Astrocyte (in vitro differentiated cells and primary cell): ENCODE results near the gene MCF2L2. TPM values are rescaled to one million over a fixed set of nuclear protein-coding genes. Genes with fewer than 3 reads are reported as not detected.

Experiments
- DNase-seq: peaks from one replicate; pipeline ENCODE4 v3.0.0-alpha.2; 2010; ENCODE audit warnings: low read depth
- FAIRE-seq: peaks from 2 replicates; lab custom pipeline; 2011; peaks lifted over from hg19 to GRCh38; lab: Jason Lieb, UNC
- H2AFZ ChIP-seq: 2 replicates; pipeline ENCODE4 v1.6.0; 2012; ENCODE audit warnings: low read depth, low read length, inconsistent platforms
- H3K27ac ChIP-seq: 2 replicates; pipeline ENCODE4 v1.5.1; 2011; ENCODE audit warnings: low read depth, low read length, inconsistent platforms
- H3K27me3 ChIP-seq: 2 replicates; pipeline ENCODE4 v1.6.0; 2011; ENCODE audit warnings: low read length, inconsistent platforms; ENCODE audit not compliant: insufficient read depth
- H3K36me3 ChIP-seq: 2 replicates; pipeline ENCODE4 v1.5.1; 2011; ENCODE audit warnings: low read length, inconsistent platforms; ENCODE audit not compliant: insufficient read depth
- H3K4me1 ChIP-seq: 2 replicates; pipeline ENCODE4 v1.5.1; 2011; ENCODE audit warnings: low read length, inconsistent platforms; ENCODE audit not compliant: insufficient read depth
- H3K4me2 ChIP-seq: 2 replicates; pipeline ENCODE4 v1.6.0; 2012; ENCODE audit warnings: low read length, inconsistent platforms
- H3K4me3 ChIP-seq: 2 replicates; pipeline ENCODE4 v1.5.1; 2011; ENCODE audit warnings: low read depth, mild to moderate bottlenecking, low read length, inconsistent platforms; ENCODE audit not compliant: insufficient read depth
- H3K79me2 ChIP-seq: 2 replicates; pipeline ENCODE4 v1.6.0; 2012; ENCODE audit warnings: mild to moderate bottlenecking, low read length, inconsistent platforms; ENCODE audit not compliant: insufficient read depth
- H3K9ac ChIP-seq: 2 replicates; pipeline ENCODE4 v1.6.0; 2012; ENCODE audit warnings: mild to moderate bottlenecking, low read length, inconsistent platforms
- H3K9me3 ChIP-seq: 2 replicates; pipeline ENCODE4 v1.5.1; 2012; ENCODE audit warnings: low read depth, mild to moderate bottlenecking, low read length, inconsistent platforms; ENCODE audit not compliant: insufficient read depth
- H4K20me1 ChIP-seq: 2 replicates; pipeline ENCODE4 v1.6.0; 2012; ENCODE audit warnings: low read length, inconsistent platforms; ENCODE audit not compliant: insufficient read depth
- H3K27ac Mint-ChIP-seq: one replicate; pipeline ENCODE4 v1.8.0; 2021; ENCODE audit warnings: mild to moderate bottlenecking, mixed read lengths; ENCODE audit not compliant: unreplicated experiment
- H3K27me3 Mint-ChIP-seq: one replicate; pipeline ENCODE4 v1.8.0; 2021; ENCODE audit warnings: low read depth, mixed read lengths; ENCODE audit not compliant: unreplicated experiment
- H3K36me3 Mint-ChIP-seq: one replicate; pipeline ENCODE4 v1.8.0; 2021; ENCODE audit warnings: low read depth, mixed read lengths; ENCODE audit not compliant: unreplicated experiment
- H3K4me1 Mint-ChIP-seq: one replicate; pipeline ENCODE4 v1.8.0; 2021; ENCODE audit warnings: low read depth, mixed read lengths; ENCODE audit not compliant: unreplicated experiment
- H3K4me3 Mint-ChIP-seq: one replicate; pipeline ENCODE4 v1.8.0; 2021; ENCODE audit warnings: mild to moderate bottlenecking, moderate library complexity, mixed read lengths; ENCODE audit not compliant: unreplicated experiment
- H3K9me3 Mint-ChIP-seq: one replicate; pipeline ENCODE4 v1.8.0; 2021; ENCODE audit warnings: mild to moderate bottlenecking, mixed read lengths; ENCODE audit not compliant: unreplicated experiment
- CTCF ChIP-seq: IDR thresholded peaks from 2 replicates; pipeline ENCODE4 v1.5.1; 2011; ENCODE audit warnings: low read depth, mild to moderate bottlenecking, inconsistent platforms, low read length, moderate library complexity; ENCODE audit not compliant: insufficient read depth
- EZH2 ChIP-seq: IDR thresholded peaks from 2 replicates; pipeline ENCODE4 v1.6.1; 2012; ENCODE audit warnings: mild to moderate bottlenecking, low read length, inconsistent platforms; ENCODE audit not compliant: insufficient read depth
- total RNA-seq: library from RNA; stranded (reverse); gene quantifications from 2 replicates; pipeline ENCODE4 v1.2.1, GENCODE V29; 2021

MCF2L2 gene
- total RNA-seq, 1 donor from 2014 or later, result 0.89 TPM

- no peak overlapping the region for H3K9ac ChIP-seq
Observed at GRCh38 chr3:183222631-183223235, 205.7 kb downstream of the MCF2L2 start.

GRCh38 chr3:183220828-183221227, 207.6 kb downstream of the MCF2L2 start:
- Mint-ChIP-seq H3K27me3 (peaks cover 12% of the 10 kb centered on the region), H3K27ac (no peak overlapping the region), H3K9me3 (no peaks in the 10 kb centered on the region), H3K4me1 (no peaks in the 10 kb centered on the region), H3K36me3 (no peaks in the 10 kb centered on the region), H3K4me3 (no peak overlapping the region)
- no peak overlapping the region for H2AFZ ChIP-seq
- no peaks in the 10 kb centered on the region for H3K36me3 ChIP-seq
- H3K9ac ChIP-seq, result no peak overlapping the region
- no peaks in the 10 kb centered on the region for H4K20me1 ChIP-seq
- no peak overlapping the region for H3K27ac ChIP-seq
- DNase-seq (no peak), FAIRE-seq (no peak)
- no peaks in the 10 kb centered on the region for H3K79me2 ChIP-seq
- no peaks in the 10 kb centered on the region for H3K4me1 ChIP-seq
- peaks cover 2% of the 10 kb centered on the region for H3K27me3 ChIP-seq
- no peak overlapping the region for H3K4me3 ChIP-seq
- H3K4me2 ChIP-seq, result no peak overlapping the region
- no peak for TF ChIP-seq CTCF
- no peak for TF ChIP-seq EZH2
- no peaks in the 10 kb centered on the region for H3K9me3 ChIP-seq

More at GRCh38 chr3:183222631-183223235, 205.7 kb downstream of the MCF2L2 start:
- Histone ChIP-seq H3K79me2 (no peaks in the 10 kb centered on the region), H3K4me2 (no peak overlapping the region), H3K4me1 (no peaks in the 10 kb centered on the region), H4K20me1 (no peaks in the 10 kb centered on the region), H3K4me3 (no peak overlapping the region), H3K36me3 (no peaks in the 10 kb centered on the region), H2AFZ (no peak overlapping the region), H3K27ac (no peak overlapping the region), H3K9me3 (no peaks in the 10 kb centered on the region), H3K27me3 (peaks cover under 1% of the 10 kb centered on the region)
- FAIRE-seq (no peak), DNase-seq (no peak)
- no peak for TF ChIP-seq EZH2
- TF ChIP-seq CTCF, result no peak
- Mint-ChIP-seq H3K9me3 (peaks cover 3% of the 10 kb centered on the region), H3K4me3 (no peak overlapping the region), H3K36me3 (no peaks in the 10 kb centered on the region), H3K27me3 (peaks cover 12% of the 10 kb centered on the region), H3K4me1 (no peaks in the 10 kb centered on the region), H3K27ac (no peak overlapping the region)

- Mint-ChIP-seq H3K4me1 (no peaks in the 10 kb centered on the region), H3K27me3 (peaks cover 5% of the 10 kb centered on the region), H3K4me3 (no peak overlapping the region), H3K36me3 (no peaks in the 10 kb centered on the region), H3K9me3 (no peaks in the 10 kb centered on the region), H3K27ac (no peak overlapping the region)
- Histone ChIP-seq H3K36me3 (no peaks in the 10 kb centered on the region), H3K4me3 (no peak overlapping the region), H2AFZ (no peak overlapping the region), H4K20me1 (no peaks in the 10 kb centered on the region), H3K4me2 (no peak overlapping the region), H3K4me1 (no peaks in the 10 kb centered on the region), H3K27ac (no peak overlapping the region), H3K9me3 (no peaks in the 10 kb centered on the region), H3K79me2 (no peaks in the 10 kb centered on the region), H3K27me3 (peaks cover 2% of the 10 kb centered on the region), H3K9ac (no peak overlapping the region)
- DNase-seq, result no peak
- no peak for TF ChIP-seq CTCF
- no peak for TF ChIP-seq EZH2
- no peak for FAIRE-seq
Observed at GRCh38 chr3:183218826-183219225, 209.6 kb downstream of the MCF2L2 start.
